NCI-H1417 treated with DMSO at 0.1 percent for 48 hours (cell line): ENCODE results near the gene AQP9.

Source experiments
- DNase-seq: peaks from one replicate; lab custom pipeline; 2025; lab: John Stamatoyannopoulos, UW

Gene AQP9

GRCh38 chr15:58139989-58140522 is 1.9 kb downstream of the AQP9 start:
- no peak for DNase-seq

- no peak for DNase-seq
Observed at GRCh38 chr15:58141894-58142293, 3.7 kb downstream of the AQP9 start.

GRCh38 chr15:58142827-58143461 is 4.8 kb downstream of the AQP9 start:
- DNase-seq: no peak

- no peak for DNase-seq
Observed at GRCh38 chr15:58145606-58146005, 7.4 kb downstream of the AQP9 start.

GRCh38 chr15:58146211-58146610 is 8.0 kb downstream of the AQP9 start:
- no peak for DNase-seq

GRCh38 chr15:58146749-58147148 is 8.6 kb downstream of the AQP9 start:
- no peak for DNase-seq

- DNase-seq: no peak
Observed at GRCh38 chr15:58147171-58147611, 9.0 kb downstream of the AQP9 start.

GRCh38 chr15:58148120-58148519 is 9.9 kb downstream of the AQP9 start:
- DNase-seq: no peak

GRCh38 chr15:58148633-58149445 is 10.7 kb downstream of the AQP9 start:
- no peak for DNase-seq

- DNase-seq: no peak
Observed at GRCh38 chr15:58154769-58155168, 16.6 kb downstream of the AQP9 start.

GRCh38 chr15:58159827-58160386 is 21.7 kb downstream of the AQP9 start:
- no peak for DNase-seq

- no peak for DNase-seq
Observed at GRCh38 chr15:58161436-58161930, 23.3 kb downstream of the AQP9 start.

- peak; percentile 57 for DNase-seq
Observed at GRCh38 chr15:58163985-58164384, 25.8 kb downstream of the AQP9 start.

- DNase-seq: no peak
Observed at GRCh38 chr15:58164926-58165325, 26.7 kb downstream of the AQP9 start.

- DNase-seq: no peak
Observed at GRCh38 chr15:58165661-58166060, 27.5 kb downstream of the AQP9 start.

GRCh38 chr15:58167095-58167691 is 29.0 kb downstream of the AQP9 start:
- DNase-seq: no peak

GRCh38 chr15:58169934-58170333 is 31.8 kb downstream of the AQP9 start:
- DNase-seq: no peak

- DNase-seq: no peak
Observed at GRCh38 chr15:58171476-58172061, 33.4 kb downstream of the AQP9 start.

- no peak for DNase-seq
Observed at GRCh38 chr15:58174709-58175108, 36.5 kb downstream of the AQP9 start.

GRCh38 chr15:58175955-58176354 is 37.8 kb downstream of the AQP9 start:
- DNase-seq: no peak

GRCh38 chr15:58178668-58179067 is 40.5 kb downstream of the AQP9 start:
- DNase-seq: no peak

- DNase-seq: no peak
Observed at GRCh38 chr15:58179206-58179605, 41.0 kb downstream of the AQP9 start.
